Duodenal mucosa (tissue), 2 donors: ENCODE results near the gene DEFB121.

Source experiments
- H3K27ac ChIP-seq: one replicate; pipeline ENCODE4 v1.7.0; 2013; ENCODE audit warnings: low read depth, low read length
- H3K27me3 ChIP-seq, 2 donors: one replicate each; pipeline ENCODE4 v1.7.0; 2013; ENCODE audit warnings: low read length in 2 of 2, control low read depth in 1 of 2; ENCODE audit not compliant: insufficient read depth in 2 of 2, control insufficient read depth in 1 of 2
- H3K36me3 ChIP-seq, 2 donors: one replicate each; pipeline ENCODE4 v1.7.0; 2013; ENCODE audit warnings: low read length in 2 of 2, control low read depth in 1 of 2; ENCODE audit not compliant: insufficient read depth in 2 of 2, control insufficient read depth in 1 of 2
- H3K4me1 ChIP-seq, 2 donors: one replicate each; pipeline ENCODE4 v1.7.0; 2013; ENCODE audit warnings: low read length in 2 of 2, control low read depth in 1 of 2; ENCODE audit not compliant: insufficient read depth in 2 of 2, control insufficient read depth in 1 of 2
- H3K4me3 ChIP-seq, 2 donors: one replicate each; pipeline ENCODE4 v1.7.0; 2013; ENCODE audit warnings: low read length in 2 of 2, low read depth in 1 of 2
- H3K9ac ChIP-seq, 2 donors: one replicate each; pipeline ENCODE4 v1.7.0; 2013; ENCODE audit warnings: low read length in 2 of 2, low read depth in 1 of 2
- H3K9me3 ChIP-seq, 2 donors: one replicate each; pipeline ENCODE4 v1.7.0; 2013; ENCODE audit warnings: low read length in 2 of 2, control low read depth in 1 of 2; ENCODE audit not compliant: control insufficient read depth in 1 of 2

Gene DEFB121

DNA sequence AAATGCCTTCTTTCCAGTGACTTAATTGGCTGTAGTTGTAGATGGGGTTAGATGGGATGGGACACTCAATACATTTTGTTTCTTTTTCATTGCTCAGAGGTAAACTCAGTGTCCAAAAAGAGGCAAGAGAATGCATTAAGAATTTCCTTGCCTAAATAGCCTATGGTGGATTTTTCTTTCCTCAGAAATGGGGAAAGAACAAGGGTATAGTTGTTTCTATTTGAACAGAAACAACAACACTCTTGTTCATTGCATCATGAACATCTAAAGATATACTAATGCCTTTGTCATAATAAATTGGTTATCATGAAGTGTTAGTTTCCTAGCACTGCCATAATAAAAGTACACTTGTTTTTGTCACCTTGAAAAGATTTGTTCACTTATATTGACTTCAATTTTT, 19.8 kb upstream of the DEFB121 start:
- Histone ChIP-seq H3K36me3 (no peaks in the 10 kb centered on the region), H3K4me1 (no peaks in the 10 kb centered on the region), H3K4me3 (no peak overlapping the region), H3K9me3 (peaks cover 0 to 5% of the 10 kb centered on the region in 2 donors), H3K27me3 (no peaks in the 10 kb centered on the region), H3K9ac (no peak overlapping the region), H3K27ac (no peak overlapping the region)

- Histone ChIP-seq H3K27me3 (no peaks in the 10 kb centered on the region), H3K4me1 (no peaks in the 10 kb centered on the region), H3K9me3 (no peaks in the 10 kb centered on the region), H3K9ac (no peak overlapping the region), H3K36me3 (no peaks in the 10 kb centered on the region), H3K27ac (no peak overlapping the region), H3K4me3 (no peak overlapping the region)
Observed at GRCh38 chr20:31418307-31418706, 12.3 kb upstream of the DEFB121 start.

- H3K27ac ChIP-seq = no peak overlapping the region
- no peak overlapping the region for H3K4me3 ChIP-seq
- H3K9me3 ChIP-seq = no peaks in the 10 kb centered on the region
- H3K27me3 ChIP-seq = no peaks in the 10 kb centered on the region
- no peaks in the 10 kb centered on the region for H3K4me1 ChIP-seq
- H3K9ac ChIP-seq = no peak overlapping the region
- no peaks in the 10 kb centered on the region for H3K36me3 ChIP-seq
Observed at GRCh38 chr20:31415653-31416052, 9.6 kb upstream of the DEFB121 start.

DNA sequence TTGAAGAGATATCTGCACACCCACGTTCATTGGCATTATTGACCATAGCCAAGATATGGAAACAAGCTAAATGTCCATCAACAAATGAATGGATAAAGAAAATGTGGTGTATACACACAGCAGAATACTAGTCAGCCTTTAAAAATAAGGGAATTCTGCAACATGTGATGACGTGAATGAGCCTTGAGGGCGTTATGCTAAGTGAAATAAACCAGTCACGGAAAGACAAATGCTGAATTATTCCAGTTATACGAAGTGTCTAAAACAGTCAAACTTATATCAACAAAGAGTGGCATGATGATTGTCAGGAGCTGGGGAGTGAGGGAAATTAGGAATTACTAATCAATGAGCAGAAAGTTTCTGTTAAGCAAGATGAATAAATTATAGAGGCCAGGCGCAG, 8.4 kb upstream of the DEFB121 start:
- Histone ChIP-seq H3K9ac (no peak overlapping the region), H3K27me3 (no peaks in the 10 kb centered on the region), H3K9me3 (no peaks in the 10 kb centered on the region), H3K4me3 (no peak overlapping the region), H3K36me3 (no peaks in the 10 kb centered on the region), H3K4me1 (no peaks in the 10 kb centered on the region), H3K27ac (no peak overlapping the region)

- no peaks in the 10 kb centered on the region for H3K27me3 ChIP-seq
Observed at GRCh38 chr20:31410011-31410410, 4.0 kb upstream of the DEFB121 start.

DNA sequence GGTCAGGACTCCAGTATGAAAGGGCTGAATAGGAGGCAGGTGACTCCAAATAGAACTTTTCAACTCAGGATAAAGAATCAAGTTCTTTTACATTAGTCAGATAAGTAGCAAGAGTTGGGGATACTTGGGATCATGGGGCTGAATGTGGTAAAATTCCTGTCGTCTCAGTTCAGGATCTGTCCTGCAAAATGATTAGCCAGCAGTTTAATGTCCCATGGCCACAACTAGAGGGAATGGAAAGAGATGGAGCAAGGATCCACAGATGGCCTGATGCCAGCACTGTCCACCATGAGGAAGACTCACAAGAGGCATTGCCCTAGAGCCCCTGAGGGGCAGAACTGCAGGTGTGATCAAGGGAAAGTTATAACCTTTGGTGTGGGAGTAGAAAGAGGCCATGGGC, 2.1 kb downstream of the DEFB121 start:
- H3K27ac ChIP-seq = no peak overlapping the region
- H3K27me3 ChIP-seq = no peaks in the 10 kb centered on the region
- no peak overlapping the region for H3K4me3 ChIP-seq
- H3K9me3 ChIP-seq = peaks cover 0 to 6% of the 10 kb centered on the region in 2 donors
- H3K4me1 ChIP-seq = no peaks in the 10 kb centered on the region
- H3K9ac ChIP-seq = no peak overlapping the region
- H3K36me3 ChIP-seq = no peaks in the 10 kb centered on the region

More at GRCh38 chr20:31410011-31410410, 4.0 kb upstream of the DEFB121 start:
- H3K9ac ChIP-seq = no peak overlapping the region
- H3K9me3 ChIP-seq = no peaks in the 10 kb centered on the region
- no peaks in the 10 kb centered on the region for H3K36me3 ChIP-seq
- no peak overlapping the region for H3K4me3 ChIP-seq
- H3K4me1 ChIP-seq = no peaks in the 10 kb centered on the region
- no peak overlapping the region for H3K27ac ChIP-seq

GRCh38 chr20:31394900-31395299, 11.1 kb downstream of the DEFB121 start:
- H3K4me1 ChIP-seq = no peaks in the 10 kb centered on the region
- H3K9me3 ChIP-seq = peaks cover 0 to 3% of the 10 kb centered on the region in 2 donors
- H3K4me3 ChIP-seq = no peak overlapping the region
- peaks cover 0 to 3% of the 10 kb centered on the region in 2 donors for H3K27me3 ChIP-seq
- H3K27ac ChIP-seq = no peak overlapping the region
- no peak overlapping the region for H3K9ac ChIP-seq
- no peaks in the 10 kb centered on the region for H3K36me3 ChIP-seq

- H3K27me3 ChIP-seq = peaks cover 0 to 3% of the 10 kb centered on the region in 2 donors
- no peaks in the 10 kb centered on the region for H3K36me3 ChIP-seq
- H3K4me1 ChIP-seq = no peaks in the 10 kb centered on the region
- H3K9ac ChIP-seq = no peak overlapping the region
- no peak overlapping the region for H3K27ac ChIP-seq
- no peak overlapping the region for H3K4me3 ChIP-seq
- peaks cover 0 to 4% of the 10 kb centered on the region in 2 donors for H3K9me3 ChIP-seq
Observed at GRCh38 chr20:31392836-31393235, 13.2 kb downstream of the DEFB121 start.

DNA sequence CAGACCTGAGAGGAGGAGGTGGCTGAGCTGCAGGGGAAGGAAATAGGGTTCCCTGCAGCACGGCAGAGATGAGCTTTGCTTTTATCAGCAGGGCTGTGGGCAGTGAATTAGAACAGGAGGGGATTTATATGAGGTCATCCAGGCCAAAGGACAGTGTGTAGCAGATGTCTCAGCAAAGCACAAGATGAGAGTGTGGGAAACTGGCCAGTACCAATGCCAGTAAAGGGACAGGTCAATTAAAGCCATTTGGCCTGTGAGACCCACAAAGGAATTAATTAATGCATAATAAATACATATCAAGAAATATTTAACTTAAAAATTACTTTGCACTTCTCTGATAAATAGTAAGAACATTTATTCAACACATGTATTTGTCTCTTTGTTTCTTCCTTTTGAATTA, 15.5 kb downstream of the DEFB121 start, which contains the start of gene DEFB119:
Gene DEFB119, minus strand, starts transcription at position 101 of the 400 bp plus-strand sequence. CDS start 107 bp downstream, outside the sequence.
- H3K9ac ChIP-seq = no peak within 1 kb of the TSS
- H3K27ac ChIP-seq = no peak within 1 kb of the TSS
- no peak within 1 kb of the TSS for H3K4me3 ChIP-seq
- H3K9me3 ChIP-seq = peaks cover 0 to 6% of the 10 kb centered on the region in 2 donors
- H3K36me3 ChIP-seq = no peaks in the 10 kb centered on the region
- no peaks in the 10 kb centered on the region for H3K4me1 ChIP-seq
- H3K27me3 ChIP-seq = peaks cover 0 to 3% of the 10 kb centered on the region in 2 donors

- Histone ChIP-seq H3K4me1 (no peaks in the 10 kb centered on the region), H3K27me3 (no peaks in the 10 kb centered on the region), H3K36me3 (no peaks in the 10 kb centered on the region), H3K27ac (no peak overlapping the region), H3K9ac (no peak overlapping the region), H3K9me3 (peaks cover 4 to 11% of the 10 kb centered on the region in 2 donors), H3K4me3 (no peak overlapping the region)
Observed at GRCh38 chr20:31374346-31374745, 31.7 kb downstream of the DEFB121 start.

DNA sequence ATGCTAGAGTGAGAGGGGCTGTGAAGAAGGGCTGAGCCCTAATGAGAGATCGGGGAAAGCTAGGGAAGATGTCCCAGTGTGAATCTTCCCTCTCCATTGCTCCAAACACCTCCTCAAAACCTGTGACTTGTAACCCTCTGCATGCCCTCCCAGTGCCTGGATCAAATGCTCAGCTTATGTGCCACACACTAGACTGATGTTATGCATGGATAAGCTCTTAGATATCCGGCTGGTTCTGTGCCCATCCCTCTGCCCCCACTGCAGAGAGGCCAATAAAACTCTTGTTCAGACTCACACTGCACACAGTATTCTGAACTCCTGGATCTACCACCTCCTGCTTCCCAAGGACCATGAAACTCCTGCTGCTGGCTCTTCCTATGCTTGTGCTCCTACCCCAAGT, 37.7 kb downstream of the DEFB121 start, which contains the start of gene DEFB118:
Gene DEFB118, plus strand, starts transcription at position 301 of the 400 bp plus-strand sequence. Its CDS starts 50 bp downstream, at position 351.
- H3K9me3 ChIP-seq = peaks cover 4 to 7% of the 10 kb centered on the region in 2 donors
- H3K36me3 ChIP-seq = no peaks in the 10 kb centered on the region
- H3K9ac ChIP-seq = no peak within 1 kb of the TSS
- no peak within 1 kb of the TSS for H3K27ac ChIP-seq
- no peak within 1 kb of the TSS for H3K4me3 ChIP-seq
- H3K4me1 ChIP-seq = no peaks in the 10 kb centered on the region
- no peaks in the 10 kb centered on the region for H3K27me3 ChIP-seq
